ENCODE results near the gene B2M. TPM values are rescaled to one million over a fixed set of nuclear protein-coding genes. Genes with fewer than 3 reads are reported as not detected.
"Not testable (repeated sequence)": the region's sequence is repeated elsewhere in the genome, so short reads cannot be mapped to it uniquely, and the experiment has no call there.

B2M gene
- total and polyA plus RNA-seq, 2 of the 8 experiments (the other 6 are each of a cell fraction or from before 2014, with no cell fraction given) = 78.9 to 907 TPM

- TF ChIP-seq POU5F1 (IDR thresholded peaks at IDR 0.05; ENCODE audit: low read depth, low read length) = no peak
- no peak for TF ChIP-seq KDM4A (IDR thresholded peaks at IDR 0.05; ENCODE audit: low read depth, low read length, severe bottlenecking)
- no peak for TF ChIP-seq EP300 (IDR thresholded peaks at IDR 0.05; ENCODE audit: borderline replicate concordance in 1 of 2, low read depth in 2 of 2, low read length in 2 of 2)
- no peak for TF ChIP-seq ASH2L (IDR thresholded peaks at IDR 0.05; ENCODE audit: low read length)
- TF ChIP-seq HDAC2 (IDR thresholded peaks at IDR 0.05; ENCODE audit: borderline replicate concordance in 1 of 2, low read depth in 2 of 2, low read length in 2 of 2) = no peak
- no peak for TF ChIP-seq SRF (IDR thresholded peaks at IDR 0.05; ENCODE audit: low read depth, low read length)
- no peak for TF ChIP-seq CHD2 (IDR thresholded peaks at IDR 0.05; ENCODE audit: low read length)
These were observed 12.7 kb upstream of the B2M start (continued) for GRCh38 chr15:44698641-44699040.

DNA sequence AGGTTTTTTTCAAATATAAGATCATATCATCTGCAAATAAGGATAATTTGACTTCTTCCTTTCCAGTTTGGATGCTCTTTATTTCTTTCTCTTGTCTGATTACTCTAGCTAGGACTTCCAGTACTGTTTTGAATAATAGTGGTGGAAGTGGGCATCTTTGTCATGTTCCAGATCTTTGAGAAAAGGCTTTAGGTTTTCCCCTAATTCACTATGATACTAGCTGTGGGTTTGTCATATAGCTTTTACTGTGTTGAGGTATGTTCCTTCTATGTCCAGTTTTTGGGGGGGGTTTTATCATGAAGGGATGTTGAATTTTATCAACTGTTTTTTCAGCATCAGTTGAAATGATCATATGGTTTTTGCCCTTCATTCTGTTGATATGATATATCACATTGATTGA, 10.6 kb upstream of the B2M start:
- not testable (repeated sequence) for H3K27me3 ChIP-seq (replicated peaks in 1 of 4; ENCODE audit: control insufficient read depth in 3 of 4, extremely low read depth in 1 of 4, insufficient read depth in 3 of 4, low read length in 3 of 4)

More for the DNA sequence above, 10.6 kb upstream of the B2M start:
- H4K8ac ChIP-seq (ENCODE audit: extremely low read depth, insufficient read depth, low read length); H3K23me2 ChIP-seq (ENCODE audit: low read depth, low read length); H2AFZ ChIP-seq (ENCODE audit: low read length); H2AK5ac ChIP-seq (ENCODE audit: low read depth, low read length); H3K4me3 ChIP-seq (ENCODE audit: extremely low read depth in 1 of 4, insufficient read depth in 2 of 4, low read depth in 3 of 4, low read length in 4 of 4); H4K91ac ChIP-seq (replicated peaks; ENCODE audit: insufficient read length, low read length); H3K36me3 ChIP-seq (ENCODE audit: control insufficient read depth in 2 of 4, insufficient read depth in 4 of 4, low read length in 3 of 4); H3K9me3 ChIP-seq (ENCODE audit: insufficient read depth in 2 of 2, low read depth in 1 of 2, low read length in 1 of 2); H3K18ac ChIP-seq (ENCODE audit: extremely low read depth, low read length); H3K23ac ChIP-seq (ENCODE audit: insufficient read length); H3K4me1 ChIP-seq (replicated peaks in 1 of 4; ENCODE audit: control insufficient read depth in 3 of 4, insufficient read depth in 4 of 4, low read length in 3 of 4); H4K20me1 ChIP-seq (replicated peaks in 1 of 2; ENCODE audit: control insufficient read depth in 1 of 2, insufficient read depth in 2 of 2, low read length in 2 of 2); H3K27ac ChIP-seq (ENCODE audit: low read depth, low read length); DNase-seq (ENCODE audit: low read depth in 1 of 2, low spot score in 2 of 2); H3K79me1 ChIP-seq (ENCODE audit: low read depth, low read length); H2BK12ac ChIP-seq (ENCODE audit: low read depth, low read length); H3K4me2 ChIP-seq (ENCODE audit: insufficient read depth in 1 of 2, low read depth in 2 of 2, low read length in 2 of 2); FAIRE-seq; H2BK20ac ChIP-seq (ENCODE audit: low read length); H3K14ac ChIP-seq (ENCODE audit: insufficient read length); H2BK15ac ChIP-seq (ENCODE audit: low read length); H3K4ac ChIP-seq (replicated peaks; ENCODE audit: insufficient read length, low read depth, low read length); H2BK120ac ChIP-seq (replicated peaks; ENCODE audit: low read depth, low read length); H3K56ac ChIP-seq (replicated peaks; ENCODE audit: insufficient read length, low read depth, low read length); H2BK5ac ChIP-seq (ENCODE audit: low read depth, low read length); H4K5ac ChIP-seq (ENCODE audit: insufficient read length, low read depth, low read length); H3K79me2 ChIP-seq (ENCODE audit: control insufficient read depth in 1 of 2, insufficient read depth in 2 of 2, low read length in 2 of 2); H3K9ac ChIP-seq (replicated peaks in 1 of 4; ENCODE audit: extremely low read depth in 1 of 4, low read depth in 3 of 4, low read length in 3 of 4): not testable (repeated sequence)
- ChIA-PET CTCF (ENCODE audit: partially characterized antibody) (interaction anchor here (1.6 to 1.9 kb wide), 2 partner anchors 11 to 35 kb away, joined by 3 to 5 read pairs; partner anchors contain the start of genes B2M, PATL2 and TRIM69), POLR2A (ENCODE audit: partially characterized antibody) (interaction anchor here (0.9 kb wide), 1 partner anchor 11 kb away, joined by 3 read pairs; no protein-coding TSS in a partner anchor)

Measured in H1 (cell line).